HFF-Myc (cell line): ENCODE data around the gene IER5L.

Experiments used
- DNase-seq: peaks from one replicate; pipeline ENCODE4 v3.0.0-alpha.2; 2011; ENCODE audit warnings: low read depth; ENCODE audit errors: extremely low read depth
- H3K4me3 ChIP-seq: replicated peaks from 2 replicates; pipeline ENCODE4 v1.5.1; 2011; ENCODE audit warnings: low read depth, mild to moderate bottlenecking, control low read depth, low read length
- TF ChIP-seq, protein P1 (sequence below): IDR thresholded peaks from 2 replicates; pipeline ENCODE4 v1.5.1; 2012; ENCODE audit warnings: mild to moderate bottlenecking, low read depth, low read length, control low read depth; ENCODE audit errors: missing control alignments

The IER5L gene

DNA sequence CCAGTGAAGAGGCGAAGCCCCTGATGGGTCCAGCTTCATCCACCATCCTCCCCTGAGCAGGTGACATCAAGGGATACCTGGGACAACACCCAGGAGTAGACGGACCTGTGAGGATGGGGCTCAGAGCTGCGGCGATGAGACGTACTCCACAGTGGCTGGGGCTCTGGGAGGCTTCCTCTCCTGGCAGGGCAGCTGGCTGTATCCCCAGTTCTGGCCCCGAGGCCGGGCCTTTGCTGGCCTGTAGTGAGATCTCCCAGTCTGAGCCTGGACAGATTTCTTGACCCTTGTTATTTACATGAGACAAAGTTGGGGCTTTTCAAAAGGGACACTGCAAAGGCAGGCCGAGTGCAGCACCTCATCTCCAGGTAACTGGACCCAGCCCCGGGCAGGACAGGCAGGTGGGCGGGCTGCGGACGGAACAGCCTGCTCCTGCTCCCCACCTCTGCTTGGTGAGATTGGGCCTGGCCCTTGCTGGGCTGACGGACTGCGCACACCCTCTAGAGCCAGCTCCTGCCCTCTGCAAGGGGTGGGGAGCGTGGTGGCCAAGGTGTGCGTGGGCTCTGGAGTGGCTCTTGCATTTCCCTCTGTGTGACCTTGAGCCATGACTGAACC lies 23.1 kb downstream of the IER5L start:
- DNase-seq: no peak
- TF ChIP-seq, protein P1, sequence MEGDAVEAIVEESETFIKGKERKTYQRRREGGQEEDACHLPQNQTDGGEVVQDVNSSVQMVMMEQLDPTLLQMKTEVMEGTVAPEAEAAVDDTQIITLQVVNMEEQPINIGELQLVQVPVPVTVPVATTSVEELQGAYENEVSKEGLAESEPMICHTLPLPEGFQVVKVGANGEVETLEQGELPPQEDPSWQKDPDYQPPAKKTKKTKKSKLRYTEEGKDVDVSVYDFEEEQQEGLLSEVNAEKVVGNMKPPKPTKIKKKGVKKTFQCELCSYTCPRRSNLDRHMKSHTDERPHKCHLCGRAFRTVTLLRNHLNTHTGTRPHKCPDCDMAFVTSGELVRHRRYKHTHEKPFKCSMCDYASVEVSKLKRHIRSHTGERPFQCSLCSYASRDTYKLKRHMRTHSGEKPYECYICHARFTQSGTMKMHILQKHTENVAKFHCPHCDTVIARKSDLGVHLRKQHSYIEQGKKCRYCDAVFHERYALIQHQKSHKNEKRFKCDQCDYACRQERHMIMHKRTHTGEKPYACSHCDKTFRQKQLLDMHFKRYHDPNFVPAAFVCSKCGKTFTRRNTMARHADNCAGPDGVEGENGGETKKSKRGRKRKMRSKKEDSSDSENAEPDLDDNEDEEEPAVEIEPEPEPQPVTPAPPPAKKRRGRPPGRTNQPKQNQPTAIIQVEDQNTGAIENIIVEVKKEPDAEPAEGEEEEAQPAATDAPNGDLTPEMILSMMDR: no peak
- no peak overlapping the region for H3K4me3 ChIP-seq

DNA sequence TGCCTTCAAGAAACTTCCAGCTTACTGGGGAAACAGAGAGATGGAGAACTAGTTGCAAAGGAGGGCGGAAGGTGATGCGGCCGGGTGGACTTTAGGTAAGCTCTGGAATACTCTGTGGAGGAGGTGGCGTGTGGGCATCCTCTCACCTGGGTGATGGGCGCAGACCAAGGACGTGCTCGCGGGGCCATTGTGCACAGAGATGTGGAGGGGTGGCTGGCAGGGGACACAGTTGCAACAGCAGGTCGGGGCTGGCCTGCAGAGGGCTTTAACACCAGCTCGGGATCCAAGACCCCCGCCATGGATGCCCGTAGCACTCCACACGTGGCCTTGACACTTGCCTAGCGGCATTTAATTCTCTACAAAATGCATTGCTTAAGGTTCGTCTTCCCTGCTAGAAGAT lies 26.6 kb downstream of the IER5L start:
- no peak overlapping the region for H3K4me3 ChIP-seq
- TF ChIP-seq, protein P1: no peak
- no peak for DNase-seq

DNA sequence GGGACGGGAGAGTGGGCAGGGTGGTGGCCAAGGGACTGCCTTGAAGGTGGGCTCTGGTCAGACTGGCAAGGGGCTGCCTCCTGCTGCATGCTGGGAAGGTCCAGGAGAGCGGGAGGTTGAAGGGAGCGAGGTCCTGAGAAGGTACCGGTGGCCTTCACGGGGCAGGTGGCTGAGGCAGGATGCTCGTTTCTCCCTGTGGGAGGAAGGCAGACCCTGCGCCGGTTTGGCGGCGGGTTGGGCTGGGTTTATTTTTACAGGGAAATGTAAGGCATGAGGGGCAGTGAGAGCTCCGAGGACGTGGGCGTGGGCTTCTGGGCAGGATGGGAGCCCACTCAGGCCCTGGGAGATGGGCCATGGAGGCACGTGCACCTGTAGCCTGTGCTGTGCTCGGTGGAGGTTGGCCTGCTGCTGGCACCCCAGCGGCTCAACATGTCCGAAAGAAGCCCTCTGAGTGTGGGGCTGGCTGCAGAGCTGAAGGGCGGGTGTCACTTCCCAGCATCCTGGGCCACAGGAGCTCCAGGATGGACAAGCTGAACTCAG lies 27.3 kb downstream of the IER5L start:
- DNase-seq: no peak
- TF ChIP-seq, protein P1: no peak
- no peak overlapping the region for H3K4me3 ChIP-seq

DNA sequence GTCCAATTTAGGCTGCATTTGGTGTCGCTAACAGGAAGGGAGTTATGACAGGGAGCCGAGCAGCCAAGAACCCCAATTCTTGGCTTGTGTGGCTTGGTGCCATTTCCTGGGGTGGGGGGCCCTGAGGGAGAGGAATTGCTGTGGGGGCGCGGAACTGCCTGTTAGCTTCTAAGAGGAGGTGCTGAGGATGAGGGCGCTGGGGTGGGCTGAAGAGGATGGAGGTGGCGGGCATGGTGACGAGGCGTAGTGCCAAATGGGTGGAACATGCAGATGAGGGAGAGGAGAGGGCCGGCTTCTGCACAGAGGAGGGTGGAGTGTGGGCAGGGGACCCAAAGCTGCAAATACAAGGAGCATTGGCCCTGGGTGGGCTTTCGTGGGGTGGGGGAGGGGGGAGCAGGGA lies 27.9 kb downstream of the IER5L start:
- TF ChIP-seq, protein P1: no peak
- H3K4me3 ChIP-seq: no peak overlapping the region
- DNase-seq: no peak

DNA sequence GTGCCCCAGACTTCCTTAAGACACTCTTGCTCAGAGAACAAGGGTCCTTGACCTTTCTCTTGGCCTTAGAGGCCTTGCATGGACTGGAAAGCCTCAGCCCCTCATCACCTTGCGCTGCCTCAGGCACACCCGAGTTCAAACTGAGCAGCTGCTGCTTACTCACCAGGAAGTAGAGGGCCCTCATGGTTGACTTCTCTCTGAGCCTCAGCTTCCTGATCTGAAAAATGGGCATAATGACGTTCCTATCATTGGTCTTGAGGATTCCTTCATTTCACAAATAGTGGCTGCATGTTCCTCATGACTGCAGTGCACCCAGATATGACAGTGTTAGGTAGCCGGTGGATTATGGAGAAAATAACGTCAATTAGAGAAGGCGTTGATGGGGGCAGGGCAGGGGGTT lies 28.6 kb downstream of the IER5L start:
- no peak overlapping the region for H3K4me3 ChIP-seq
- no peak for DNase-seq
- TF ChIP-seq, protein P1: no peak

DNA sequence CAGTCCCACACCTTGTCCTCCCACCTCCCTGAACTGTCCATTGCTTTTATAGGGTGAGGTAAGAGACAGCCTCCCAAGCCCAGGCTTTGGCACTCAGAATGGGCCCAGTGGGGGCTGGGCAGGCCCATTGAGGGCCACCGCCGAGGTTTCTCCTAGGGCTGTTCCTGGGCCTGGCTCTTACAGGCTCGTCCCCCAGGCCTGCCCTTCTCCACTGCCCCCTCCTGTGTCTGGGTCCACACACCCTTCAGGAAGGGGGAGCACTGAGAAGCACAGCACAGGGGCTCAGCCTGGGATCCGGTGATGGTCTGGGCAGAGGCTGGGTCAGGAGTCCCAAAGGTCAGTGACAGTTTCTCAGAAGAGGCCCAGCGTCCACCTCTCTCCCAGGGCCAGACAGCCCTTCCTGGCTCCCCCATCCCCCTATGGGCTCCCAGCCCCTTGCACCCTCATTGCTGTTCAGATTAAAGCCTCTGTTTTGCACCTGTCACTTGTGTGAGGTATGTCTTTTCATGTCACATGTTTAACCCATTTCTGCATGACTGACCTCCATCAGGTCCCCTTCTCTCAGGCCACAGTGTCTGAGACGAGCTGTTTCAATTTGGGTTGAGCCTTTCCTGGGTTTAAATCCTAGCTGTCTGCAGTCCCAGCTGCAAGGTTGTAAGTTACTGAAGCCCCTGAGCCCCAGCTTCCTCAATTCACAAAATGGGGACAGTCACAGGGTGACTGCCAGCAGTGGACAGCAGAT lies 29.4 kb downstream of the IER5L start:
- TF ChIP-seq, protein P1: no peak
- no peak overlapping the region for H3K4me3 ChIP-seq
- DNase-seq: no peak
